Activated CD4-positive, CD25-positive, alpha-beta regulatory T cell treated with anti-CD3 and anti-CD28 coated beads, Interleukin-2, amount 50 U/mL, for 16 hours (primary cell): ENCODE measurements around the gene PHKB.

Experiments used
- DNase-seq: peaks from one replicate; pipeline ENCODE4 v3.0.0-alpha.2; 2020; ENCODE audit warnings: low read depth, low spot score

PHKB gene

DNA sequence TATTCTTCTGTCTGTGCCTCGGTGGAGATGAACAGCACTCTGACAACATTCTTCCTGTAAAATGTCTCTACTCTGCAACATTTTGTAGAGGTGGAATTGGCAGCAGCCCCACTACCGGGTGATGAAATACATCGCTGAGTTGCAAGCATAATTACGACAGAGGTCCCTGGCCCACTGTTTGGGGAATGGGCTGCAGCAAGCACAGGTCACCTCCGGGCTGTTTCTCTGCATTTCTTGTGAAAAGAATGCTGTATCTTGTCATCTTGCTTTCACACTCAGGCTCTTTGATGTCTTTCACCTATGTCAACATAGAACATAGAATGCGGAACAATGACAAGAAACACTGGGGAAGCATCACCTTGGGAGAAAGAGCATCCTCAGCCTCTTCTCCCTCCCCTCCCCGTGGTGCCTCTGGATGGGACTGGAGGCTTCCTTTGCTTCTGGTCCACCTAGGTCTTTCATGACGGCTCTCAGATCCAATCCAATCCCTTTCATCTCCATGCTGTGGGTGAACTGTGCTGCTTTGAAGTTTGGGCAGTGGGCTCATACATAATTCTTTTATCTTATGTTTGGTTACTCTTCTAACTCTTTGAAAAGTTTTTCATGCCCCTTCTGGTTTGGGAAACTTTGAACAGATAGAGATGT is 265.0 kb downstream of the PHKB start:
- DNase-seq, result no peak

DNA sequence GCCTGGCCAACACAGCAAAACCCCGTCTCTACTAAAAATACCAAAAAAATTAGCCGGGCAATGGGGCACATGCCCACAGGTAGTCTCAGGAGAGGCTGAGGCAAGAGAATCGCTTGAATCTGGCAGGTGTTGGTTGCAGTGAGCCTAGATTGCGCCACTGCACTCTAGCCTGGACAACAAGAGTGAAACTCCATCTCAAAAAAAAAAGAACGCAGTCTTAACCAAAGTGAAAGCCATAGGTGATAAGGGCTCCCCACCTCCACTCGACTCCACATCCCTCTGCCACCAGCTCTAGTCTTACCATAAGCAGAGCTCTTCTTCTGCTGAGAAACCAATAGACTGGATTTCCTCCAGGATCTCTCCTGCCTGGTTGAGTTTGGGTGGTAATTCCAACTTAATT is 266.0 kb downstream of the PHKB start:
- DNase-seq, result no peak

DNA sequence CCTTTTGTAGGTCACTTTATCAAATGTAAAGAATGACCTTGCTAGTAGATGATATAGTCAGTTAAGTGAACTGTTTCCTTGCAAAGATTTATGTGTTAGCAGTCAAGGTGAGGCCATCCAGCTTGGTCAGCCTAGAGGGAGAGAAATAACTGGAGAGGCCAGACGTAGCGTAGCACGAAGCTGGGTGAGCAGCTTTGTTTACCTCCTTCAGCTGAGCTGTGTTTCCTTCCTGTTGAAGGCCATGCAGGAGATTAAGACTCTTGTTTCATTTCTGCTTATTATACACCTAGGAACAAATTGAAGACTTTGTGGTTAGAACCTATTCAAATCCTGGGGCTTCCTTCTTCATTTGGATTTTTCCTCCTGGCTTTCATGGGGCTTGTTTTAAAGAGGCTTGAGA is 267.1 kb downstream of the PHKB start:
- no peak for DNase-seq

DNA sequence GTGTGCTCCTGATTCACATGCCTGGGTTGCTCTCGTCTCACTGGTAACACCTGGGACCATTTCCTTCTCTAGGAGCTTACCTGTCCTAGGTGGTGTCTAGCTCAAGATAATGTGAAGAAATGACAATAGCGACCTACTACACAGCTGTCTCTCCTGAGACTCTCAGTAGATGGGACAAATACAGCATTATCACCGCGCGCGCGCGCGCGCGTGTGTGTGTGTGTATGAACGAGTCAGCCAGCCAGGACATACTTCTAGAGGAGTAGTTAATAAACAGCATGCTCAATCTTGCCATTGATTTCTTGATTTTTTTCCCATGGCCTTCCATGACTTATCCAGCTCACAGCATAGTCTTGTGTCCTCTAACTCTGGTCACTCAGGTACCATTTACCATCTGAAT is 268.6 kb downstream of the PHKB start:
- no peak for DNase-seq

DNA sequence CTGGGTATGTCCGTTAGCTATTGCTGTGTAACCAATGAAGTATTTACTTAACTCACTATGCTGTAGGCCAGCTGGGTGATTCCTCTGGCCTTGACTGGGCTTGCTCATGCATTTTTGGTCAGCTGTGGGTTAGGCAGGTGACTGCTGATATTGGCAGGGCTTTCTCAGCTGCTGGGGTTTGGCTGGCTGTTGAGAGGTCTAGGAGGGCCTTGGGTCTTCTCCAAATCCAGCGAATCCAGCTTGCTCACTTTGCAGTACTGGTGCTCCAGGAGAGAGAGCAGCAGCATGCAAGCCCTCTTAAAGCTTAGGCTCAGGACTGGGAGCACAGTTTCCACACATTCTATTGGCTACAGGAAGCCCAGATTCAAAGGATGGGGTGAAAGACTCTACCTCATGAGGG is 270.1 kb downstream of the PHKB start:
- no peak for DNase-seq

DNA sequence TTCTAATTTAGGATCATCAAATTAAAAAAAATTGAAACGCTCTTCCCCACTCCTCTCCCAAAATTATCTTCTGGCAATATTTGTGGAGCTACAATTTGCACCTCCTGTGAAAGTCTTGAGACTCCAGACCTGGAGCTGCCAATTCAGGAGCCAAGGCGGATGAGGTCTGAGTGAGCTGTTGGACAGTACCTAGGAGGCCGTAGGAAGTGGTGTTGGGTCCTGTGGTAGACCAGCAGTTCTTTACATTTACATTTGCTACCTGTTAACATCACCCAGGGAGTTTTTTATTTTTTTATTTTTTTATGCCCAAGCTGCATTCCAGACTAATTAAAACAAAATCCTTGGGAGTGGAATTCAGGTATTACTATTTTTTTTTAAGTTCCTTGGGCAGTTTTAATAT is 271.0 kb downstream of the PHKB start:
- no peak for DNase-seq

DNA sequence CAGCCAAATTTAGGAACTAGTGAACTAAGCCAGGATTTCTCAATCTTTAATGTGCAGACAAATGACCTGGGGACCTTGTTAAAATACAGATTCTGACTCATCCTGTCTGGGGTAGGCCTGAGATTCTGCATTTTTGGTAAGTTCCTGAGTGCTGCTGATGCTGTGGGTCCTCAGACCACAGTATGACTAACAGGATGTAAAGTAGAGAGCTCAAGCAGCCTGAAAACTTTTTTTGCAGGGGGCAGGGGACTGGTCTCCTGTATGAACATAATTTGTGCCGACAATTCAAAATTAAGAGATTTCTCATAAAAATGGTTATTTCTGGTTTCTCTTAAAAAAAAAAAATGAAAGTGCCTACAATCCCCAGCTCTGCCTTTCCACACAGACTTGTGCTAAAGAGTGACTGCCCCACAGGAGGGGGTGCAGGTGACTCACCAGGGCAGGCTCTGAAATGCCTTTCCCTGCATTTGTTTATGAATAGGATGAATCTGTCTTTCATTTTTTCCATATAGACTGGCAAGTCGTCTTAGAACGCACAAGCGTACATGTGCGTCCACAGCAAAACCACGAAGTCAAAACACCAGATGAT is 271.5 kb downstream of the PHKB start:
- no peak for DNase-seq

DNA sequence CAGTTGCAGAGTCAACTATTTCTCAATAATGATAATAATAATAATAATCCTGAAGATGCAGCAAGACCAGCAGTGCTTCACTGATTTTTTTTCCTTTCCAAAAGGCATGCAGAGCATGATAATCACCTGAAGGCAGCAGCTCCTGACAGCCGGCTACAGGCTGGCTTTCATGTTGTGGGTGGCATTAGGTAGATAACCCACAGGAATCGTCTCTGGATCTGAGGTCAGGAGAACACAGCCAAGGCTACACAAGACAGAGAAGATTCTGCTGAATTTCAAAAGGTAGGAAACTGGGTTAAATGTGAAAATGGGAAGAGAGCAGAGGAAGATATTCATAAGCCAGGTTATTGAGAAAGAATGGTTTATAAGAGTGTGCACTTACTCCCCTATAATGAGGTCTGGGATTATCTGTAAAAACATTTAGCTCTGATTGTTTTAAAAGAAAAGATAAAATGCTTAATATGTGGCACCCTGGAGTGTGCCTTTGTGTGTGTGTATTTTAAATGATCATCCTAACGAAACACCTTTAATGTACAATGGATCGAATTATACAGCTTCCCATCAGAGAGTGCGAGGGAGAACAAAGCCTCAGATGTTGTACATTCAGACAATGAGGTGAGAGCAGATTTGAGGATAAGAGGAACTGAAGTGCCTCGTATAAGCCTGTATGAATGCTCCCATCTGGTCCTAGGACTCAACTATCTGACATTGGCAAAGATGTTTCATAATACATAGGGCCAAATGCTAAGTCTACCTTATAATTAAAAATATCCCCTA is 273.1 kb downstream of the PHKB start:
- DNase-seq, result no peak

DNA sequence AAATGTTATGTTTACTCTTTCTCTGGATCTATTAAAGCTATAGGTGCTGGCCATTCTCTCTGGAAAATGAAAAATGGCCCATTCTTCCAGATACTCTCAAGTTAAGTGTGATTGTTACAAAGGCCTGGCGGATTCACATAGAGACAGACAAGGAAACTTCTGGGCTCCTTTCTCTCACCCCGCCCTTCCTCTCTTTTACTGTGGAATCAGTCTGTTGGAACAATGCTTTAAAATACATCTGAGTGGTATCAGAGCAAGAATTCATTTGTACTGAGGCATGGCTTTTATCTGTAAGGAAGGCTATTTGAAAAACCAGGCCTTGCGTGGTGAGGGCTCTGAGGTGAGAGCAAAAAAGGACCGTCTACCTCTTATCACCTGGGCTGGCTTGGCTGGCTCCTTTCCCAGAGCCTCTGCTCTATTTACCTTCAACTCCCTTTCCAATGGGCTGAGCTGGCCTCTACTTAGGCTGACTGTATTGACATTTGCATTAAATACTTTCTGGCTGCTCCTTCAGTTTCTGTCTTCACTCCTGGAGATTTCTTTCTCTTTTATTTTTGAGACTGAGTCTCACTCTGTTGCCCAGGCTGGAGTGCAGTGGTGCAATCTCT is 274.0 kb downstream of the PHKB start:
- DNase-seq, result no peak

DNA sequence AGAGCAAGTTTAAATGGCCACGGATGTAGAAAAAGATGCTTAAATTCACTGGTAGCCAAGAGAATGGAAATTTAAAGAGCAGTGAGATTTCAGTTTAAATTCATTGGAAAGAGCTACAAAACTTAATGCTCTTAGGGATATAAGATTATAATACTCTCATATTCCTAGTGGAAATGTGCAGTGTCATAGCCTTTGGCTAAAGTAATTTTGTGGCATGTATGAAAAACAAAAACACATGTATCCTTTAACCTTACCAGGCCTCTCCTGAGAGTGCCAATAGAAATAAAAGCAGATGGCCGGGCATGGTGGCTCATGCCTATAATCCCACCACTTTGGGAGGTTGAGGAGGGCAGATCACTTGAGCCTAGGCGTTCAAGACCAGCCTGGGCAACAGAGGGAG is 289.2 kb downstream of the PHKB start:
- DNase-seq, result no peak
